Femur (tissue), 1 donor: ENCODE results near the gene PDE3B.
"Not testable (repeated sequence)": the region's sequence is repeated elsewhere in the genome, so short reads cannot be mapped to it uniquely, and the experiment has no call there.

Experiments
- DNase-seq: peaks from one replicate; pipeline ENCODE4 v3.0.0-alpha.2; 2017

PDE3B gene

DNA sequence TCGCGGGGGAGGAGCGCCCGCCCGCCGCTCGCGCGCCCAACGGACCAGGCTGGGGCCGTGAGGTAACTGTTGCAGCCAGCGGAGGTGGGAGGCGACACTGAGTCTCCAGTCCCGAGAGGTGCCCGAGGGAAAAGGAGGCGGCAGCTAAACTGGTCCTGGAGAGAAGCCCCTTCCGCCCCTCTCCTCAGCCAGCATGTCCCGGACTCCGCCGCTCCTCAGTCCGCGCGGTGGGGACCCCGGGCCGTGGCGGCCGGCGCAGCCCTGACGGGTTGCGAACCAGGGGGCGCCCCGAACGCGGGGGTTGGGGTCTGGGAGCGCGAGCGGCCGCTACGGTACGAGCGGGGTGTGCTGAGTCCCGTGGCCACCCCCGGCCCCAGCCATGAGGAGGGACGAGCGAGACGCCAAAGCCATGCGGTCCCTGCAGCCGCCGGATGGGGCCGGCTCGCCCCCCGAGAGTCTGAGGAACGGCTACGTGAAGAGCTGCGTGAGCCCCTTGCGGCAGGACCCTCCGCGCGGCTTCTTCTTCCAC is at the start of gene PDE3B:
TSS of gene PDE3B (plus strand) at position 108 of the 529 bp plus-strand sequence. CDS start at position 380, 272 bp downstream.
- peak; percentile 86 for DNase-seq

DNA sequence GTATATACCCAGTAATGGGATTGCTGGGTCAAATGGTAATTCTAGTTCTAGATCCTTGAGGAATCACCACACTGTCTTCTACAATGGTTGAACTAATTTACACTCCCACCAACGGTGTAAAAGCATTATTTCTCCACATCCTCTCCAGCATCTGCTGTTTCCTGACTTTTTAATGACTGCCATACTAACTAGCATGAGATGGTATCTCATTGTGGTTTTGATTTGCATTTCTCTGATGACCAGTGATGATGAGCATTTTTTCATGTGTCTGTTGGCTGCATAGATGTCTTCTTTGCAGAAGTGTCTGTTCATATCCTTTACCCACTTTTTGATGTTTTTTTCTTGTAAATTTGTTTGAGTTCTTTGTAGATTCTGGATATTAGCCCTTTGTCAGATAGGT is 48.3 kb upstream of the PDE3B start:
- DNase-seq, result not testable (repeated sequence)

DNA sequence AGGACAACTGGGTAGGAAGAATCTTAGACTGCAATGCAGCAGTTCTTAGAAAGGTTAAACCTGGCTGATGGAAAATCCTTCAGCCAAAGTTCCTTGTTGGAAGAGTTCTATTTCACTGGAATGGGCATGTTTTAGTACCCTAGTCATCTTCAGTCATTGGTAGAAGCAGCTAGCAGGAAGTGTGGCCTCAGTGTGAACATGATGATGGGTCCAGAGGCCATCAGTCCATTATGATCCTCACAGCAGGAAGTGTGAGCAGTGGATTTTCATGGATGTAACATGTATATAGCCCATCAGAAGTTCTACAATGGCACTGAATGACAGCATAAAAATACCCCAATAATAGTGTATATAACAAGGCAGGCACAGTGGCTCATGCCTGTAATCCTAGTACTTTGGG is 35.9 kb upstream of the PDE3B start:
- no peak for DNase-seq

DNA sequence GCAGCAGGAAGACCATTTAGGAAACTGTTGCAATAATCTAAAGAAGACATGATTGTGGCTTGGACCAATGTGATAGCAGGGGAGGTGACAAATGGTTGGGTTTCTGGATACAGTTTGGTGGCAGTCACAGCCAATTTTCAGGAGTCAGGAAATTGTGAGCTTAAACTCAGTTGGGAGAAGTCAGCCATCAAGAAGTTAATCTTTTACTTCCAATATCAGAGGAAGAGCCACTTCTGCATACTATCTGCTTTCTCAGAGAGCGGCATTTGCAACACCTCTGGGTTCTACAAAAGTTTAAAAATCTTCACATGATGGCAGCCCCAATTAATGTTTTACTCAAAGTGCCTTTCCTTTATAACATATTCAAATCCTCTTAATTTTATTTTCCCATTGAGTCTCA is 33.7 kb upstream of the PDE3B start:
- DNase-seq, result no peak

DNA sequence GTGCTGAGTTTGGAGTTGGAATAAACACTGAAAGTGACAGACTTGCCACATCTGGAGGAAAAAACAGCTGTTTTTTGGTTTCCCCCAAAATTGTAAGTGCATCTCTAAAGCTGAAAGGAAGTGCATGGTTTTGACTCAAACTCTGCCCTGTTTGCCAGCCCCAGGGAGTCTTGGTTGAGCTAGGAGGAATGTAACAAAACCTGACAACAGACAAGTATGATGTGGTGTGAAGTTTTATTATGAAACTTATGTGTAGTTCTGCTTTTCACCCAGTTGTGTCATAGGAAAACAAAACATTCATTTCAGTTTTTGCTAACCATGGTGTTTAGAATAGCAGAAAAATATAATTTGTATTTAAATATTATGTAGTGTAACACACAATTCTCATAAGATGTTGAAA is 31.7 kb upstream of the PDE3B start:
- no peak for DNase-seq

DNA sequence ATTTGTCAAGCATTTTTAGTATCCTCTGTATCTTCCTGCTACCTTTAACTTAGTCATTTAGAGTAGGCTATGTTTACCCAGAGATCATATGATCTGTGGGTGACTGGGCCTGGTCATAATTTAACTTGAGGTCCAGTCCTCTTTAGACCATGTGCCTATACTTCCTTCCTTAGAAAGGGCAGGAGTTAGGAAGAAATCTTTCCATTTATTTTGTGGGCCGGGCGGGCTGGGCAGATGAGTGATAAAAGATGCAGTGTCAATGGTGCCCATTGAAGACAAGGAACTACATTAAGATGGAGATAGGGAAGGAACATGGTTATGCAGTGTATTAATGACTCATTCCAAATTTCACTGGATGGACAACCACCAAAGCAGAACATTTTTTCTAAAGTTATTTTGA is 30.9 kb upstream of the PDE3B start:
- DNase-seq, result no peak

DNA sequence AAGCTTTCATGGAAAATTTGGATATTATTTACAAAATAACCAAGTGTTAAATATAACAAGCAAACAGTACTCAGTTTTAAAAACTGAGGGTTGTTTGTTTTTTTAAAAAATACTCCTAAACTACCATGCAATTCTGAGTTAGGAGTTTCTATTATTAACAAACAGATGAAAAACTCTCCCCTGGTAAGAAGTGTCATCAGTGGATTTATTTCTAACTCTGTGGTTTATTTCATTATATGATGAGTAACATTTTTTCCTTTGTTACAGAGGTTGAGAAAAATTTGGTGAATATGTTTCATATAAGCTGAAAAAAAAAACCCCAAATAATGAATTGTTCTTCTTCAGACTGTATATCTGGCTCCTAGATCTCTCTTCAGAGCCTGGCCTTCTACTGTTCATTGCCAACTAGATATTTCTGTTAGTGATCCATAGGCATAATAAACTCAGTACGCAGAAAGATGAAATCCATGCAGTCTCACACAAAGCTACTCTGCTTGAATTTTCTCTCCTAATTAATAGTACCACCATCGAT is 29.4 kb upstream of the PDE3B start:
- no peak for DNase-seq

DNA sequence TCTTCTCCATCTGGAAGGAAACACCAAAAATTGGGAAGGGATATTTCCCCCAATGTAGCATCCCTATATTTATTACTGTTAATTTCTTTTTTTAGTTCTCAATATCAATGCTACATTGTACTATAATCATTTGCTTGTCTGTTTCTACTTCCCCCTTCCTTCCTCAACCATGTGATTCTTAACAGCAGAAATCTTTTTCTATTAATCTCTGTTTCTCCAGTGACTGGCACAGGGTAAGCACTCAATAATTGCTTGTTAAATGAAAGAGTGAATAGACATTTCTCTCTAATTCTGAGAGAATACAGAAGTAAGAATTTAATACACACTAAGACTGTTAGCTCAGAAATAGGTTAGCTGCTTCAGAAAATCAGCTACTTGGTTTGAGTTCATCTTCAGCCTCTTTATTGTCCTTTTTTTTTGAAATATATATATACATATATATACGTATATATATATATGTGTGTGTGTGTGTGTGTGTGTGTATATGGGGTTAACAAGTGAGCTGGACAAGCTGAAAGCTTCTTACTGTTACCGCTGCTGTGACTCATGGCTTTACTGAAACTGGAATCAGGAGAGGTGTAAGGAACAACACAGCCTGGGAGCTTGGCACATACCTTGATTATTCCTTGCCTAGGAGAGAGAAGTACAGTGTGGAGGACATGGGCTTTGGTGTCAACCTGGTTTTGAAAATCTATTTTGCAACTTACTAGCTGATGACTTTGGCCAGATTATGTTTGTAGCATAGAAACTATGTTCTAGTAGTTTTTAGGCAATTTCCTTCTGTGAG is 26.2 kb upstream of the PDE3B start:
- no peak for DNase-seq

DNA sequence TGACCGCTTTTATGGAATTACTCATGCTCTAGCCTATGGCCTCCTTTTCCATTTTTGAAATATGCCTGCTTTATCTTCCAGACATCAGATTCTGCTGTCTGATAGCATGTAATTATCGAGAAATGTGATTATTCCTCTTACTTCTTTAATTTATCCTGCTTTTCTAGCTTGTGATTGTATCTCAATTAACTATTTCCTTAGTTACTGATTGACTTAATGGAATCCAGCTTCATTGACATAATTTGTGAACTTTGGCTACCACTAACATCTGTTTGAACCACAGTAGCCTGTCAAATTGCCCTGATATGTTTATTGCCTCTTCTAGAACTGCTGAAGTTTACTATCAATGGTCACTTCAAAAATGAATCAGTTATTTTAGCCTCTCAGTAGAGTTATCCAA is 25.5 kb upstream of the PDE3B start:
- DNase-seq, result no peak

DNA sequence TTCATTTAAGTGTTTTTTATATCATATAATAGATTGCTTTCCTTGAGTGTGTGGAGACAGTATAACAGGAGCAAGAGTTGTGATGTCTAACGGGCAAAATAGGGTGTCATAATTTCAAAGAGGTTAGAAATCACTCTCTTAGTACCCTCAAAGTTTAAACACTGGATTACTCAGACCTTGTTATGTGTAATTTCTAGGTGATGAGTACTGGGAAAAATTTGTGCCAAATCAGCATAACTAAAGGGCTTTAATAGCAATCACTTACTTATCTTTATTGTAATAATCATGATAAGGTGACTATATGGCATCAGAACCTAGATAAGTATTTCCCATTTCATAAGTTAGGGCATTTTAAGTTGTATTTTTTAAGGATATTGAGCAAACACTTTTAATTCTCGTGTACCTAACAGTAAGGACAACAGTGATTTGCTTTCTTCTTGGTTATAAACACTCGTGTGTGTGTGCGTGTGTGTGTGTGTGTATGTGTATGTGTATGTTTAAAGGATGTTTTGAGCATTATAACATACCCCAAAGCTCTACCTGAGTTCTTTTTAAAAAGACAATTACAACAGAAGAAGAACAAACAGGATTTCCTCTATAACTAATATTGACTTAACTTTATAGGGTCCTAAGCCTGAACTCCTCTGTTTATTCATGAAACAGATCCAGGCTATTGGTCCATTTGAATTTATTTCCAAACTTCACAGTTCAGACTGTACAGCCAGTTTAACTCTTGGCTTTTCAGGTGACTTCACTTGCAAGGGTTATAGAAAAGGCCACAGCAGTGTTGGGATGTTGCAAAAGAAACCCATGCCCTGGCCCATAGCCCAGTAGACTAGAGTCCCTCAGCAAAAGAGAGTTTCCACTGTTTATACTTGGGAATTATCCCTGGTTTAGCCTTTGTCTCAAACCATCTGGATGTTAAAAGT is 23.7 kb upstream of the PDE3B start:
- DNase-seq, result no peak

DNA sequence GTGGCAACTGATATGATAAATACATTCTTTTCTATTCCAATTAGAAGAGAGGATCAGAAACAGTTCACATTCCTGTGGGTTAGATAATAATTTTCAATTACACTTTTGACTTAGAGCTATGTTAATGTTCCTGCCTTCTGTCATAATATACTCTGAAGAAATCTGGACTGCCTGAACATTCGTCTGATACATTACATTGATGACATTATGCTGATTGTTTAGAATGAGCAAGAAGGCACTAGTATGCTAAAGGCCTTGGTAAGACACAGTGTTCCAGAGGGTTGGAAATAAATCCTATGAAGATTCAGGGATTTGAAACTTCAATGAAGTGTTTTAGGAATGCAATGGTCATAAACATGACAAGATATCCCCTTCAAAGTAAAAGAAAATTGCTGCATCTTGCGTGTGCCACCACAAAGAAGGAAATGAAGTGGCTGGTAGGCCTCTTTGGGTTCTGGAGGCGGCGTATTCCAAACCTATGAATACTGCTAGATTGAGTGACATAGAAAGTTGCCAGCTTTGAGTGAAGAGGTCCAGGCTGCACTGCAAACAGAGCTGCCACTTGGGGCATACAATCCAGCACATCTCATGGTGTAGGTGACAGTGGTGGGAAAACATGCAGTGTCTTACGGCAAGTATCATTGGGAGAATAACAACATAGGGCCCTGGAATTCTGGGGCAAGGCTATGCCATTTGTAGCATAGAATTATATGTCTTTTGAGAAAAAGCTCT is 21.2 kb upstream of the PDE3B start:
- no peak for DNase-seq

DNA sequence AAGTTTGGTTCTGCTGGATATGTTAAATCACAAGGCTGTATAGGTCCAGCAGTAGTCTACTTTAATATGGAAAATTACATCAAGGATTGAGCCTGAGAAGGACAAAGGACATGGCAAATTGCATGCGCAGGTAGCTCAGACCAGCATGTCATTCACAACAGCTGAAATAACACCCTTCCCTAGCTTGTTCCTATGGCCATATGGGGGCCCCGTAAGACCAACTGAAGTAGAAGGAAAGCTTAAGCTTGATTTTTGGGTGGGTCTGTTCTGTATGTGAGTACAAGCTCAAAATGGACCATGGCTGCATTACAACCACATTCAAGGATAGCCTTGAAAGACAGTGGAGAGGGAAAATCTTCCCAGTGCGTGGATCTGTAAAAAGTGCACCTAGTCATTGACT is 20.6 kb upstream of the PDE3B start:
- DNase-seq, result no peak

DNA sequence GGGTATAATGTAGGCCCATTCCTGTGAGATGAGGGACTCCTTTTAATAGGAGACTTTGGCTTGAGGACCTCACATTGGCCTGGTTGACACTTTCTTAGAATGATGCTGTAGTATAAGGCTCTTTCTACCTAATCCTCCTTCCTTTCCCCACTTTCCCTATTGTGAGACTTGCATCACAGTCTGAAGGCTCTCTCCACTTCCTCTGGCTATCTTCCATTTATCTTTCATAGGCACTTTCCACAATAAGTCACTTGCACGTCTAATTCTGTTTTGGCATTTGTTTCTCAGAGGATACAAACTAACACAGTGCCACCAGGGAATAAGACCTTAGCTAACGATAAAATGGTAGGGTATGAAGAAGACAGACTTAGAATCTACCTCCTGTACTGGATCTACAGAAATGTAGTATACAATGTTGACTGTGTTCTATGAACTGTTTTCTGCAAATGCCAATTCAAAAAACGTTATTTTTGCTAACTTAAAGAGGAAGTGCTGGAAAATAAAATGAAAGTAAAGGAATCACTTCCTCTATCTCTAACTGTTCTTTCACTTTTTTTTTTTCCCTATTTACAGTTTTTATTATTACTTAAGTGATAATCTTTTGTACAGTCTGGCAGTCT is 17.9 kb upstream of the PDE3B start:
- no peak for DNase-seq

DNA sequence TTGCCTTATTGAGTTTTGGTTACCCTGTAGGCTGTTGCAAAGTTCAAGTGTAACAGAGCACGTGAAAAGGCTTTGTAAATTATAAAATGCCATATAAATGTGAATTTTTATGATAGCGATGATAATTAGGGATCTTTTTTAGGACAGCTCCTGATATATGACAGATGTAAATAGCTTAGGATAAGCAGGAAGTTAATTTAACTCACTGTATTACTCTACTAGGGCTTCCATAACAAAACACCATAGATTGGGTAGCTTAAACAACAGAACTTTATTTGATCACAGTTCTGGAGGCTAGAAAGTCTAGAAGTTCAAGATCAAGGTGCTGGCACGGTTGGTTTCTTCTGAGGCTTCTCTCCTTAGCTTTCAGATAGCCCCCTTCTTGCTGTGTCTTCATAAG is 17.0 kb upstream of the PDE3B start:
- DNase-seq, result no peak

DNA sequence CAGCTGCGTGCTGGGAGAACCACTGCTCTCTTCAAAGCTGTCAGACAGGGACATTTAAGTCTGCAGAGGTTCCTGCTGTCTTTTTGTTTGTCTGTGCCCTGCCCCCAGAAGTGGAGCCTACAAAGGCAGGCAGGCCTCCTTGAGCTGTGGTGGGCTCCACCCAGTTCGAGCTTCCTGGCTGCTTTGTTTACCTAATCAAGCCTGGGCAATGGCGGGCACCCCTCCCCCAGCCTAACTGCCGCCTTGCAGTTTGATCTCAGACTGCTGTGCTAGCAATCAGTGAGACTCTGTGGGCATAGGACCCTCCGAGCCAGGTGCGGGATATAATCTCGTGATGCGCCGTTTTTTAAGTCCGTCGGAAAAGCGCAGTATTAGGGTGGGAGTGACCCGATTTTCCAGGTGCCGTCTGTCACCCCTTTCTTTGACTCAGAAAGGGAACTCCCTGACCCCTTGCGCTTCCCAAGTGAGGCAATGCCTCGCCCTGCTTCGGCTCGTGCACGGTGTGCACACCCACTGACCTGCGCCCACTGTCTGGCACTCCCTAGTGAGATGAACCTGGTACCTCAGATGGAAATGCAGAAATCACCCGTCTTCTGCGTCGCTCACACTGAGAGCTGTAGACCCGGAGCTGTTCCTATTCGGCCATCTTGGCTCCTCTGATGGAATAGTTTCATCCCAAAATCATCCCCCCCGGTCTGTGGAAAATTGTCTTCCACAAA is 9.9 kb upstream of the PDE3B start:
- DNase-seq, result not testable (repeated sequence)

DNA sequence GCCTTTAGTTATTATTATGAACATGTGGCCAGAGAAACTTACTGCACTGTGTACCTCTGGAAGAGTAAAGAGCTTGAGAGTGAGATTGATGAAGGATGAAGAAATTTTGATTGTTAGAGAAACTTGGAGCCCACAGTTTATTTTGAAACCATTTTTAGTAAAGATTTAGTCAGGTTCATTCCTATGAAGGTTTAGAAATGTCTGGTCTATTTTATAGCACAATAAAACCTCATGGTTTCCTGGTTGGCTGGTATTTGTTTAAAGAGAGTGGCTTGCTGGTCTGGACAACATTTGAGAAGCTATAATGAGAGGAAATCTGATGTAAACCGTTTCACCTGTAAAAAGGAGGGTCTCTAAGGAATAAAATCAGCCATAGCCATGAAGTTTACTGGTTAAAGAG is 8.8 kb upstream of the PDE3B start:
- DNase-seq, result no peak

DNA sequence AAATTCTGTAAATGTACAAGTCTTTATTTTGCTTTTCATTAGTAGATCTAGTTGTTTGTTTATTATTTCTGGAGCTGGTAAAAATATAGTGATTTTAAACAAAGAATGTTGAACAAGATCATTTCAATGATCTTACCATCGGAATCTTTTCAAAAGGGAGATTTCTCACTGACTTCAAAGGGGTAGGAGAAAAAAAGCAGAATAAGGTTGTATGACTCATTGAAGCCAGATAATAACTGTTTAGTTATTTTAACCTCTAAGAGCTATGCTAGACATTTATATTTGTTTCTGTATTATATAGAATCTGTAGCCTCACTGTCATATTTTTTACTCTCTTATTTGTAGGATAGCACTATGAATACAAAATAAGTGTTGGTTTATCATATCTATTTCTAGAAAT is 8.1 kb upstream of the PDE3B start:
- no peak for DNase-seq

DNA sequence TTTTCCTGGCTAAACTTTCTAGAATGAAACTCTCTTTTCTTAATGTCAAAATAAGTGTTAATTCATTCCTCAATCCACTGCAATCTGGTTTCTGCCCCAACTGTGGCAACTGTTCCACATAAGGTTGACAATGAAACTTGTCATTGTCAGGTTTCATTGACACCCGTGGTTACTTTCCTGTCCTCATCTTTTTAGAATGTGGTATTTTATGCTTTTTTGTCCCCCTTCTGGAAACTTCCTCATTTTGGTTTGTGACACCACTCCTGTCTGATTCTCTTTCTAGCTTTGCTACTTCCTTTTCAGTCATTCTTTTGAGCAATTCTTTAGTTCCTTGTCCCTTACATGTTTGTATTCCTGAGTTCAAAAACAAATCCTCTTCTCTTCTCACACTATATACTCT is 7.5 kb upstream of the PDE3B start:
- DNase-seq, result no peak

DNA sequence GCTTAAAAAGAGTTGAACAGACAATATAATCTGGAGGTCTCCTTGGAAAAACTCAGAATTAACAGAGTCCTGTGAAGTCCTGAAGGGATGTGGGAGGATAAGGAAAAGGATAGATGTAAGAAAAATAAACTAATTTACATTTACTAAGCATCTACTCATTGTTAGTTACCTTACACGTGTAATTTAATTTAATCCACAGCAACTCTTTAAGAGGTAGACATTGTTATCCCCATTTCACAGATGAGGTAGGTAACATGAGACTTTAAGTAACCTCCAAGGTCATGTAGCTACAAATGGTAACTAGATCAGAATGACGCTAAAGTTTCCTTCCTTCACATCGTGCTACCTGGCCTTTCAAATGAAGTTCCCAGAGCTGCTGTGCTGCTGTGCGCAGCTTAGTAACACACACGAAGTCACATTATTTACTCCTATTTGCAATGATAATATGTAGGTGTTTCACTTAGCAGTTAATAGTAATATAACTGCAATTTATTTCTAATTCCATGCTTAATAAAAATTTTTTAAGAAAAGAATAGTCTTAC is 5.7 kb upstream of the PDE3B start:
- DNase-seq, result no peak

DNA sequence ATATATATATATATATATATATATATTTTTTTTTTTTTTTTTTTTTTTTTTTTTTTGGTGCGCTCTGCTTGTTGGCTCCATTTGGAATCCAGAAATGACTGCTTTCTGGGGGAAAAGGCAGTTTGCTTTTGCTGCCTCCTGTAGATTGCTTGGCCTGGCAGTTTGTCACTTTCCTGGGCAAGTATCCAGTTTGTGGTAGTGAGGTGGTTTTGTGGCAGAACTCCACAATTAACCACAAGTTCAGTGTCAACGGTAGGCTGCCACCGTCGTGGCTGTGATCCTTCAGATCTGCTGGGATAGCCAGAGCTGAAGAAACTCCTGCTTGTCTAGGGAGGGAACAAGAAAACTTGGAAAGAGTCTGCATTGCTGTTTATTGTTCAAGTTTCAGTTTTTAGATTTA is 5.0 kb upstream of the PDE3B start:
- peak; percentile 36 for DNase-seq

DNA sequence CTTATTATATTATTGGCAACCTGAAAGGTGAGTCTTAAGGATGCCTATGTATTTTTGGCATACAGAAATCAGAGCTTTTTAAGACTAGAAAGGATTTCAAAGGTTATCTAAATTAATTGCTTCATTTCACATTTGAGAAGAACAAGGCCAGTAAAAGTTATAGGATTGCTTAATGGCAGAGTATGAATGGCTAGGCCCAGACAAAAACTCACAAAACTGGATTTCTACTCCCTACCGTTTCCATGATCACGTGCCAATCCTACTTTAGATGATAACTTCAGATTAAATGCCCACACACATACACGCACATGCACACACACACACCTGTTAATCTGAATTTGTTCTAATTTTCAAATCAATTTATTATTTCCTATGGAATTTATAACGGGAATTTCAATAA is 1.8 kb upstream of the PDE3B start:
- no peak for DNase-seq
